DND-41 (cell line): ENCODE data around the gene TRAF1.

Experiments used
- CTCF ChIP-seq: IDR thresholded peaks from 2 replicates; pipeline ENCODE4 v1.5.1; 2012; ENCODE audit warnings: borderline replicate concordance, low read length, moderate library complexity, mild to moderate bottlenecking; ENCODE audit not compliant: poor library complexity, severe bottlenecking; ENCODE audit errors: extremely low read depth
- EZH2 ChIP-seq: IDR thresholded peaks from 3 replicates; pipeline ENCODE4 v1.6.1; 2012; ENCODE audit warnings: borderline replicate concordance, low read depth, mild to moderate bottlenecking, moderate library complexity, low read length, inconsistent platforms; ENCODE audit not compliant: severe bottlenecking

- no peak for TF ChIP-seq CTCF
- no peak for TF ChIP-seq EZH2
Measured at GRCh38 chr9:120932086-120932823, 5.7 kb upstream of the TRAF1 start.
